GM10266 (cell line): Measurements from ENCODE around the gene FAM168A.

ENCODE experiments used
- DNase-seq: peaks from one replicate; pipeline ENCODE4 v3.0.0; 2012; ENCODE audit errors: extremely low spot score
- TF ChIP-seq, protein P1 (sequence below): IDR thresholded peaks from 2 replicates; pipeline ENCODE4 v1.5.1; 2012; ENCODE audit warnings: mild to moderate bottlenecking, low read depth; ENCODE audit not compliant: control insufficient read depth, insufficient read depth; ENCODE audit errors: missing control alignments

Gene FAM168A

GRCh38 chr11:73555615-73556014, 42.3 kb downstream of the FAM168A start:
- TF ChIP-seq, protein P1, sequence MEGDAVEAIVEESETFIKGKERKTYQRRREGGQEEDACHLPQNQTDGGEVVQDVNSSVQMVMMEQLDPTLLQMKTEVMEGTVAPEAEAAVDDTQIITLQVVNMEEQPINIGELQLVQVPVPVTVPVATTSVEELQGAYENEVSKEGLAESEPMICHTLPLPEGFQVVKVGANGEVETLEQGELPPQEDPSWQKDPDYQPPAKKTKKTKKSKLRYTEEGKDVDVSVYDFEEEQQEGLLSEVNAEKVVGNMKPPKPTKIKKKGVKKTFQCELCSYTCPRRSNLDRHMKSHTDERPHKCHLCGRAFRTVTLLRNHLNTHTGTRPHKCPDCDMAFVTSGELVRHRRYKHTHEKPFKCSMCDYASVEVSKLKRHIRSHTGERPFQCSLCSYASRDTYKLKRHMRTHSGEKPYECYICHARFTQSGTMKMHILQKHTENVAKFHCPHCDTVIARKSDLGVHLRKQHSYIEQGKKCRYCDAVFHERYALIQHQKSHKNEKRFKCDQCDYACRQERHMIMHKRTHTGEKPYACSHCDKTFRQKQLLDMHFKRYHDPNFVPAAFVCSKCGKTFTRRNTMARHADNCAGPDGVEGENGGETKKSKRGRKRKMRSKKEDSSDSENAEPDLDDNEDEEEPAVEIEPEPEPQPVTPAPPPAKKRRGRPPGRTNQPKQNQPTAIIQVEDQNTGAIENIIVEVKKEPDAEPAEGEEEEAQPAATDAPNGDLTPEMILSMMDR: no peak

DNA sequence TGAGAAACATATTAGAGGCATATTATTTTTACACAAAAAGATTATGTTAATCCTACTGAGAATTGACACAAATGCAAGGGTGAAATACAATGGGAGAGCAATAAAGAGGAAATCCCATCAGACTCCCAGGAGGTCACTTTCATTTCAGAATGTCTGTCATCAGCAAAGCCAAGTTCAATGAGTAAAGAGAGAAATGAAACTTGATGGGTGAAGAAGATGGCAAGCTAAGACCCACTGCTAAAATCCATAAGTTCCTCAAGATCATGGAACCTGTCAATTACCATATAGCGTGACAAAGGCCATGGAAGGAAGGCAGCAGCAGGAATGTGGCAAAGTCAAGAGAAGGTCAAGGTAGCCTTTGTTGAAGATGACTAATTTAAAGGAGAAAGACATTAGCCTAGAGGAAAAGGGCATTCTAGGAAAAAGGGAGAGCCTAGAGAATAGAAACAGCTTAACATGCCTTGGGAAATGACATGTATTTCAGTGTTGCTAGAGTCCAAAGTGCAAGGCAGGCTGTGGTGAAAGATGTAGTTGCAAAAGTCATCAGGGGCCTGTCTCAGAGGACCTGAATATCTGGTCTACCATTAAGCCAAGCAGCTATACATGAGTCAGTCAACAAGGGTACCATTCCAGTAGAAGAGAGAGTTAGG, 43.1 kb downstream of the FAM168A start:
- TF ChIP-seq, protein P1: no peak
- no peak for DNase-seq

More at GRCh38 chr11:73555615-73556014, 42.3 kb downstream of the FAM168A start:
- no peak for DNase-seq

DNA sequence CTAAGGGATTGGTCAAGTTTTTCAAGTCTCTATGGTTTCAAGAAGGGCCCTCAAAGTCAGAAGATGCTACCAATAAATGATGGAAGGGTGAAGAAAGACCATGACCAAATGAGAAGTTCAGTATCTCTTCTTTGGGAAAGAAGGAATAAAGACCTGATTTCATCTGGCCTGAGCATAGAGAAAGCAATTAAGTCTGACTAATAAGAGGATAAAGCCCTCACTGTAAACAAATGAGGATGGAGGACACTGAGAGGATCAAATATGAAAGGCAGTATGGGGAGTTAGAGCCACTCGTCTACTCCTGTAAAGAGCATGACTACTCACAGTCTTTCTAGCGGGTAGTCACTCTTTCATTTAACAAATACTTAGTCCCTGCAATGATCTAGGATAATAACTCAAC, 44.6 kb downstream of the FAM168A start:
- TF ChIP-seq, protein P1: no peak
- no peak for DNase-seq

DNA sequence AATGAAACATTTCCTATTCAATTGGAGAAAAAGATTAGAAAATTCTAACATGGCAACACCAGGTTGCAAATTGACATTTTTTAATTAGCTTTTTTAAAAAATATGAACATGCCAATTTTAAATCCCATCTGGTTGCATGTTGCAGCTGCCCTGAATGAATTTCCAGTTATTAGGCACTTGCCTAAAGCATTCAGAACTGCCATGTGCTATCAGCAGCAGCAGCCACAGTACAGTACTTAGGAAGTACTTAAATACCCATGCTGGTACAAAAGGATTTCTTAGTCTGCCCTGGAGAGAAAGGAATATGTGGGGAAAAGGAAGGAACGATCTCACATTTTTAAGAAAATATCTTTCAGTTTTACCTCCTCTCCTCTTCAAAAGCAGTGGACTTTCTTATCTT, 46.2 kb downstream of the FAM168A start:
- DNase-seq: no peak
- TF ChIP-seq, protein P1: no peak

- TF ChIP-seq, protein P1: no peak
Measured at GRCh38 chr11:73549376-73549775, 48.5 kb downstream of the FAM168A start.

GRCh38 chr11:73547706-73548595, 50.0 kb downstream of the FAM168A start:
- DNase-seq: no peak
- TF ChIP-seq, protein P1: no peak

More at GRCh38 chr11:73549376-73549775, 48.5 kb downstream of the FAM168A start:
- no peak for DNase-seq

- TF ChIP-seq, protein P1: no peak
- DNase-seq: no peak
Measured at GRCh38 chr11:73542175-73542574, 55.7 kb downstream of the FAM168A start.
